HEK293 (cell line): ENCODE results near the gene HRAS.

Experiments used
- EGR2 ChIP-seq: fragments of 450-650 bp; formaldehyde crosslinking; IDR thresholded peaks from 2 replicates; pipeline ENCODE4 v1.5.1; 2016; ENCODE audit warnings: low read depth, missing biosample characterization, missing genetic modification characterization
- GLI4 ChIP-seq: fragments of 450-650 bp; formaldehyde crosslinking; IDR thresholded peaks from 2 replicates; pipeline ENCODE4 v1.5.1; 2016; ENCODE audit warnings: missing biosample characterization, missing genetic modification characterization
- PRDM2 ChIP-seq: fragments of 450-650 bp; formaldehyde crosslinking; IDR thresholded peaks from 2 replicates; pipeline ENCODE4 v1.5.1; 2016; ENCODE audit warnings: missing biosample characterization, missing genetic modification characterization, borderline replicate concordance
- SCRT1 ChIP-seq: fragments of 450-650 bp; formaldehyde crosslinking; IDR thresholded peaks from 2 replicates; pipeline ENCODE4 v1.5.1; 2016; ENCODE audit warnings: missing biosample characterization, missing genetic modification characterization, borderline replicate concordance
- SP3 ChIP-seq: fragments of 450-650 bp; formaldehyde crosslinking; IDR thresholded peaks from 2 replicates; pipeline ENCODE4 v1.5.1; 2016; ENCODE audit warnings: missing biosample characterization, missing genetic modification characterization
- TCF7L2 ChIP-seq: IDR thresholded peaks from 2 replicates; pipeline ENCODE4 v1.6.1; 2011; ENCODE audit warnings: low read depth, mild to moderate bottlenecking, inconsistent platforms, low read length, moderate library complexity, borderline replicate concordance
- YY2 ChIP-seq: fragments of 450-650 bp; formaldehyde crosslinking; IDR thresholded peaks from 2 replicates; pipeline ENCODE4 v1.5.1; 2016; ENCODE audit warnings: missing biosample characterization, missing genetic modification characterization
- ZBTB17 ChIP-seq: fragments of 450-650 bp; formaldehyde crosslinking; IDR thresholded peaks from 2 replicates; pipeline ENCODE4 v1.5.1; 2016; ENCODE audit warnings: missing biosample characterization, missing genetic modification characterization
- ZFP41 ChIP-seq: fragments of 450-650 bp; formaldehyde crosslinking; IDR thresholded peaks from 2 replicates; pipeline ENCODE4 v1.5.1; 2016; ENCODE audit warnings: missing biosample characterization, missing genetic modification characterization, borderline replicate concordance
- ZNF248 ChIP-seq: fragments of 450-650 bp; formaldehyde crosslinking; IDR thresholded peaks from 2 replicates; pipeline ENCODE4 v1.5.1; 2017; ENCODE audit warnings: missing biosample characterization, missing genetic modification characterization
- ZNF280D ChIP-seq: fragments of 450-650 bp; formaldehyde crosslinking; IDR thresholded peaks from 2 replicates; pipeline ENCODE4 v1.5.1; 2016; ENCODE audit warnings: missing biosample characterization, missing genetic modification characterization
- ZNF311 ChIP-seq: fragments of 450-650 bp; formaldehyde crosslinking; IDR thresholded peaks from 2 replicates; pipeline ENCODE4 v1.5.1; 2017; ENCODE audit warnings: missing biosample characterization, missing genetic modification characterization, borderline replicate concordance
- ZNF426 ChIP-seq: fragments of 450-650 bp; formaldehyde crosslinking; IDR thresholded peaks from 2 replicates; pipeline ENCODE4 v1.5.1; 2017; ENCODE audit warnings: missing biosample characterization, missing genetic modification characterization, mild to moderate bottlenecking, inconsistent platforms, moderate library complexity
- ZNF449 ChIP-seq: fragments of 450-650 bp; formaldehyde crosslinking; IDR thresholded peaks from 2 replicates; pipeline ENCODE4 v1.5.1; 2017; ENCODE audit warnings: missing biosample characterization, mild to moderate bottlenecking, missing genetic modification characterization, moderate library complexity
- ZNF747 ChIP-seq: fragments of 450-650 bp; formaldehyde crosslinking; IDR thresholded peaks from 2 replicates; pipeline ENCODE4 v1.5.1; 2016; ENCODE audit warnings: missing biosample characterization, missing genetic modification characterization
- ZNF76 ChIP-seq: fragments of 450-650 bp; formaldehyde crosslinking; IDR thresholded peaks from 2 replicates; pipeline ENCODE4; 2016; ENCODE audit warnings: low read depth, missing biosample characterization, missing genetic modification characterization, borderline replicate concordance
- ZSCAN4 ChIP-seq: fragments of 450-650 bp; formaldehyde crosslinking; IDR thresholded peaks from 2 replicates; pipeline ENCODE4 v1.5.1; 2017; ENCODE audit warnings: missing biosample characterization, missing genetic modification characterization

The HRAS gene

GRCh38 chr11:506995-507726 is 28.2 kb downstream of the HRAS start, which contains the start of gene RNH1 (continued):
- no peak for TF ChIP-seq ZSCAN4 (tag by site-specific recombination)
- no peak; the same call in 1 of the 2 replicates for TF ChIP-seq ZBTB17 (tag by site-specific recombination)
- no peak for TF ChIP-seq ZFP41
- TF ChIP-seq ZNF280D (tag by site-specific recombination): no peak
- peak; percentile 79 for TF ChIP-seq ZNF449 (tag by site-specific recombination)
- no peak for TF ChIP-seq TCF7L2
- TF ChIP-seq EGR2 (tag by site-specific recombination): peak; percentile 66
- TF ChIP-seq PRDM2: no peak
- no peak for TF ChIP-seq SCRT1 (tag by site-specific recombination)
- TF ChIP-seq YY2 (tag by site-specific recombination): no peak
- TF ChIP-seq ZNF747 (tag by site-specific recombination): no peak
- TF ChIP-seq SP3: peak; percentile 74; the same call in 1 of the 2 replicates
- no peak for TF ChIP-seq ZNF311 (tag by site-specific recombination)
- no peak for TF ChIP-seq ZNF76 (tag by site-specific recombination)
- TF ChIP-seq GLI4: no peak
- TF ChIP-seq ZNF248 (tag by site-specific recombination): no peak
- TF ChIP-seq ZNF426: no peak
